A549 treated with CpdA at 1 μM for 4 hours (cell line): ENCODE results near the gene UBE3A. TPM values are rescaled to one million over a fixed set of nuclear protein-coding genes. Genes with fewer than 3 reads are reported as not detected.

Source experiments
- total RNA-seq: library from RNA; stranded (reverse); fragments of 200-300 nt; extraction: Qiagen RNA extraction; gene quantifications from 5 replicates; pipeline ENCODE4 v1.2.3, GENCODE V29; 2022; ENCODE audit warnings: low read depth

Gene UBE3A
- total RNA-seq, result 19.9 to 28.9 TPM (median 24.7 TPM) in 5 replicates

DNA sequence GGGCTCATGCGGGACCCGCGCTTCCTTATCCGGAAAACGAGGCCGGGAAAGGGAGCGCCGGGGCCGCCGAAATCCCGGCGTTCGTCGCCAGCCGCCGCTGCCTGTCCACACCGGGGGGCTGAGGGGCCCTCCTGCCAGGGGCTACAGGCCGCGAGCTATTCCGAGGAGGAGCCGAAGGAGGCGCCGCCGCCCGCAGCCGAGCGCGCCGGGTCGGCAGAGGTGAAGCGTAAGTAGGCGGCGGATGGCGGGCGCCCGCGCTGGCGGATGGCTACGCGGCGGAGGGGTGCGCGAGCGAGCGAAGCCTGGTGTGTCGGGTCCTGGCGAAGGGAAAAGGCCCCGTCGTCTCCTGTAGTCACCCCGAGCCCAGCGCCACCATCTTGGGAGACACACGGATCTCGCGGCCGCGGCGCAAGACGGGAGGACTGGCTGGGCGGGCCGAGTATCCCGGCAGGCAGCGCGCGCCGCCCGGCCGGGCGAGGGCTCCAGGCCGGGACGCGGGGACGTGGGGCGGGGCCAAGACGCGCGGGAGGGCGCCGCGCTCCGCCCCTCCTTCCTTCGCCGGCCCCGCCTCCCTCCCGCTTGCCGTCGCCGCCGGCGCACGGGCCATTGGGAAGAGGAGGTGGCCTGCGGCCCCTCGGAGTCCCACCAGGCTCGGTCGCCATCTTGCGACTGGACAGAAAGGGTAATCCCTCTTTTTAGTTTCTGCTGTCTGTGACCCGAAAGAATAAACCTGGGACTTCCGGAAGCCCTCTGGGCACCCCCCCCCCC lies at the start of gene UBE3A:
Gene UBE3A (minus strand): TSS at position 424 of the 768 bp plus-strand sequence. CDS start 29,917 bp downstream, outside the sequence.

